IMR-90 (cell line): ENCODE results near the gene FAM162A. TPM values are rescaled to one million over a fixed set of nuclear protein-coding genes. Genes with fewer than 3 reads are reported as not detected.

Experiments used
- ATAC-seq: fragments of 200-7000 bp; cut with Tn5 transposase; 2 replicates; pipeline ENCODE4 v1.9.1; 2020; ENCODE audit warnings: low read depth, mild to moderate bottlenecking, moderate library complexity
- BruUV-seq: library from RNA; stranded (reverse); fragments of 400-500 nt; replicated peaks from 2 replicates; lab custom pipeline; 2021; lab: Mats Ljungman, UMichigan
- CTCF ChIA-PET: fragments of 300-600 bp; formaldehyde crosslinking; extraction: SDS; loops from one replicate; lab custom pipeline; 2021; ENCODE audit warnings: antibody characterized with exemption; lab: Yijun Ruan, JAX
- POLR2A ChIA-PET: fragments of 300-600 bp; sonication (Branson Sonifier 250); formaldehyde crosslinking; loops from one replicate; lab custom pipeline; 2022; ENCODE audit warnings: antibody characterized with exemption; ENCODE audit not compliant: unreplicated experiment; lab: Charles Lee
- DNase-seq: peaks from one replicate; pipeline ENCODE4 v3.0.0; 2013
- H2AFZ ChIP-seq: replicated peaks from 2 replicates; pipeline ENCODE3; 2013; ENCODE audit warnings: low read length, mild to moderate bottlenecking; ENCODE audit not compliant: poor library complexity
- H2AK5ac ChIP-seq: 2 replicates; pipeline ENCODE4 v1.6.1; 2013; ENCODE audit warnings: low read depth, low read length, inconsistent platforms
- H2AK9ac ChIP-seq: replicated peaks from 2 replicates; pipeline ENCODE3; 2013; ENCODE audit warnings: mild to moderate bottlenecking, low read depth, low read length, moderate library complexity; ENCODE audit not compliant: poor library complexity
- H2BK120ac ChIP-seq: 2 replicates; pipeline ENCODE4 v1.6.1; 2013; ENCODE audit warnings: low read depth, low read length, inconsistent platforms
- H2BK15ac ChIP-seq: 3 replicates; pipeline ENCODE4 v1.6.1; 2013; ENCODE audit warnings: low read depth, low read length, inconsistent platforms
- H2BK20ac ChIP-seq: 2 replicates; pipeline ENCODE4 v1.6.1; 2013; ENCODE audit warnings: low read depth, mild to moderate bottlenecking, inconsistent platforms, low read length, moderate library complexity
- H2BK5ac ChIP-seq: 2 replicates; pipeline ENCODE4 v1.6.1; 2013; ENCODE audit warnings: mild to moderate bottlenecking, low read depth, low read length, inconsistent platforms; ENCODE audit not compliant: poor library complexity, severe bottlenecking
- H3K14ac ChIP-seq: replicated peaks from 2 replicates; pipeline ENCODE4 v1.6.1; 2013; ENCODE audit warnings: low read depth, low read length, inconsistent platforms
- H3K18ac ChIP-seq: 2 replicates; pipeline ENCODE4 v1.6.1; 2013; ENCODE audit warnings: low read depth, low read length, control low read depth
- H3K23ac ChIP-seq: 2 replicates; pipeline ENCODE4 v1.6.1; 2013; ENCODE audit warnings: low read depth, low read length, inconsistent platforms
- H3K27ac ChIP-seq: 2 replicates; pipeline ENCODE4 v1.5.1; 2013; ENCODE audit warnings: mild to moderate bottlenecking, control low read depth, low read length; ENCODE audit not compliant: insufficient read depth
- H3K27me3 ChIP-seq: 2 replicates; pipeline ENCODE4 v1.6.1; 2013; ENCODE audit warnings: low read length; ENCODE audit not compliant: control insufficient read depth, insufficient read depth
- H3K36me3 ChIP-seq: 2 replicates; pipeline ENCODE4 v1.6.1; 2013; ENCODE audit warnings: low read length, mixed read lengths; ENCODE audit not compliant: control insufficient read depth, insufficient read depth
- H3K4ac ChIP-seq: 2 replicates; pipeline ENCODE4 v1.6.1; 2013; ENCODE audit warnings: low read depth, low read length, inconsistent platforms
- H3K4me1 ChIP-seq: 2 replicates; pipeline ENCODE4 v1.6.1; 2013; ENCODE audit warnings: low read length, mixed read lengths; ENCODE audit not compliant: control insufficient read depth, insufficient read depth
- H3K4me2 ChIP-seq: 2 replicates; pipeline ENCODE4 v1.6.1; 2013; ENCODE audit warnings: low read depth, mild to moderate bottlenecking, control low read depth, low read length, moderate library complexity
- H3K4me3 ChIP-seq: 2 replicates; pipeline ENCODE4 v1.5.1; 2013; ENCODE audit warnings: low read depth, mild to moderate bottlenecking, control low read depth, low read length, moderate library complexity; ENCODE audit not compliant: insufficient read depth
- H3K56ac ChIP-seq: 2 replicates; pipeline ENCODE4 v1.6.1; 2013; ENCODE audit warnings: low read length, inconsistent platforms; ENCODE audit not compliant: insufficient read depth; ENCODE audit errors: extremely low read depth
- H3K79me1 ChIP-seq, 2 experiments: 2 replicates each; pipeline ENCODE4 v1.6.1; 2013; ENCODE audit warnings: low read length in 2 of 2, inconsistent platforms in 1 of 2, low read depth in 1 of 2
- H3K9ac ChIP-seq: 2 replicates; pipeline ENCODE4 v1.6.1; 2013; ENCODE audit warnings: low read depth, low read length, control low read depth
- H3K9me1 ChIP-seq: 2 replicates; pipeline ENCODE4 v1.6.1; 2013; ENCODE audit warnings: low read length, inconsistent platforms; ENCODE audit not compliant: insufficient read depth
- H3K9me3 ChIP-seq: 2 replicates; pipeline ENCODE4 v1.6.1; 2013; ENCODE audit warnings: low read length; ENCODE audit not compliant: control insufficient read depth, insufficient read depth
- H4K20me1 ChIP-seq: 2 replicates; pipeline ENCODE4 v1.6.1; 2013; ENCODE audit warnings: low read length, inconsistent platforms; ENCODE audit not compliant: insufficient read depth
- H4K5ac ChIP-seq: 2 replicates; pipeline ENCODE4 v1.6.1; 2013; ENCODE audit warnings: mild to moderate bottlenecking, low read depth, low read length, control low read depth
- H4K8ac ChIP-seq, 2 experiments: 2 replicates each; pipeline ENCODE4 v1.6.1; 2013; ENCODE audit warnings: low read depth in 2 of 2, low read length in 2 of 2, control low read depth in 1 of 2, inconsistent platforms in 1 of 2
- H4K91ac ChIP-seq: 2 replicates; pipeline ENCODE4 v1.6.1; 2013; ENCODE audit warnings: low read depth, low read length, inconsistent platforms; ENCODE audit not compliant: insufficient read depth
- CEBPB ChIP-seq: IDR thresholded peaks from 2 replicates; pipeline ENCODE4 v1.6.1; 2012; ENCODE audit warnings: low read depth, low read length, improper control_type of control experiment
- CTCF ChIP-seq: conservative IDR thresholded peaks from 2 replicates; pipeline ENCODE4 v1.5.1; 2012; ENCODE audit warnings: mild to moderate bottlenecking, low read depth, low read length, improper control_type of control experiment
- ELK1 ChIP-seq: fragments of 150-350 bp; IDR thresholded peaks from 2 replicates; pipeline ENCODE4 v1.6.1; 2016; ENCODE audit warnings: low read depth, mild to moderate bottlenecking, low read length, moderate library complexity, borderline replicate concordance
- FOS ChIP-seq: fragments of 150-350 bp; IDR thresholded peaks from 2 replicates; pipeline ENCODE4 v1.6.1; 2016; ENCODE audit warnings: low read depth, low read length
- MAFK ChIP-seq: IDR thresholded peaks from 2 replicates; pipeline ENCODE4 v1.6.1; 2012; ENCODE audit warnings: low read depth, low read length, improper control_type of control experiment
- MXI1 ChIP-seq: IDR thresholded peaks from 2 replicates; pipeline ENCODE4 v1.6.1; 2012; ENCODE audit warnings: low read depth, mild to moderate bottlenecking, low read length, moderate library complexity, borderline replicate concordance
- NFE2L2 ChIP-seq: fragments of 150-350 bp; IDR thresholded peaks from 2 replicates; pipeline ENCODE4 v1.6.1; 2016; ENCODE audit warnings: low read depth, mild to moderate bottlenecking, low read length
- RCOR1 ChIP-seq: IDR thresholded peaks from 2 replicates; pipeline ENCODE4 v1.6.1; 2012; ENCODE audit warnings: mild to moderate bottlenecking, low read length, improper control_type of control experiment; ENCODE audit not compliant: insufficient replicate concordance
- RFX5 ChIP-seq: IDR thresholded peaks from 2 replicates; pipeline ENCODE4 v1.8.0; 2012; ENCODE audit warnings: low read depth, mild to moderate bottlenecking, low read length, moderate library complexity
- SMC3 ChIP-seq: fragments of 150-350 bp; IDR thresholded peaks from 2 replicates; pipeline ENCODE4 v1.6.1; 2016; ENCODE audit warnings: low read depth, mild to moderate bottlenecking, antibody characterized with exemption, low read length, moderate library complexity
- USF2 ChIP-seq: fragments of 150-350 bp; IDR thresholded peaks from 2 replicates; pipeline ENCODE4 v1.6.1; 2017; ENCODE audit warnings: mild to moderate bottlenecking, antibody characterized with exemption, low read length, low read depth
- WGBS, 2 experiments: methylation state at CpG; one replicate each; pipeline versions ENCODE4 v1.1.5 to v1.1.7; 2013; ENCODE audit warnings: missing lambda C conversion rate in 2 of 2; ENCODE audit not compliant: insufficient read length in 1 of 2; ENCODE audit errors: extremely low coverage in 2 of 2; 5-methylcytosine and 5-hydroxymethylcytosine counted together
- dilution Hi-C: fragments of 300-500 bp; cut with HindIII; formaldehyde crosslinking; loops from one replicate; pipeline ENCODE4 v1.14.3; 2018; ENCODE audit warnings: low sequenced_read_pairs; ENCODE audit not compliant: unreplicated experiment
- in situ Hi-C: fragments of 300-500 bp; cut with MboI; formaldehyde crosslinking; loops from 3 replicates; pipeline ENCODE4 v1.14.3; 2019; ENCODE audit warnings: low sequenced_read_pairs, inconsistent platforms, mixed read lengths
- intact Hi-C: fragments of 100-400 bp; cut with micrococcal nuclease; formaldehyde crosslinking; loops from 2 replicates; pipeline ENCODE4 v1.10.0; 2022
- polyA plus RNA-seq, 3 experiments: library from polyadenylated mRNA; depleted of rRNA; stranded (reverse); fragments of >200 nt; gene quantifications; 2 replicates each; pipeline ENCODE4 v1.2.3, GENCODE V29; 2012; ENCODE audit warnings: low replicate concordance in 1 of 3
- total RNA-seq: library from RNA; depleted of rRNA; stranded (reverse); fragments of >200 nt; gene quantifications from 2 replicates; pipeline ENCODE4 v1.2.3, GENCODE V29; 2012

The FAM162A gene
- total and polyA plus RNA-seq, 2 of the 4 experiments (the other 2 are of a cell fraction) = 33.9 to 66.8 TPM

GRCh38 chr3:122351612-122352011 is 32.4 kb upstream of the FAM162A start:
- Histone ChIP-seq H3K9me1 (no peaks in the 10 kb centered on the region), H2BK20ac (no peak overlapping the region), H3K4me3 (no peak overlapping the region), H3K27me3 (no peaks in the 10 kb centered on the region), H3K4me1 (peaks cover 3% of the 10 kb centered on the region), H3K9me3 (no peaks in the 10 kb centered on the region), H3K14ac (no peak overlapping the region), H3K27ac (no peak overlapping the region), H2AK5ac (no peak overlapping the region), H3K56ac (no peak overlapping the region), H2BK5ac (no peak overlapping the region), H3K4me2 (no peak overlapping the region), H4K20me1 (no peaks in the 10 kb centered on the region), H3K79me1 (no peaks in the 10 kb centered on the region), H3K36me3 (no peaks in the 10 kb centered on the region), H3K9ac (no peak overlapping the region), H3K23ac (no peak overlapping the region), H3K18ac (no peak overlapping the region), H4K8ac (no peak overlapping the region), H2BK15ac (no peak overlapping the region), H4K91ac (no peak overlapping the region), H4K5ac (no peak overlapping the region), H2BK120ac (no peak overlapping the region), H2AFZ (no peak overlapping the region), H3K4ac (no peak overlapping the region), H2AK9ac (no peak overlapping the region)
- WGBS, 2 experiments = no CpG with 5 or more reads among the region's 4 CpGs
- intact Hi-C loops (loop anchor here (2.0 to 10.0 kb wide), 2 partner anchors 95 to 547 kb away; no protein-coding TSS in a partner anchor), in situ Hi-C loops (loop anchor here (10.0 kb wide), 1 partner anchor 247 kb away; no protein-coding TSS in a partner anchor), dilution Hi-C loops (no loop called here)
- ChIA-PET POLR2A (interaction anchor here (0.6 kb wide), 1 partner anchor 27 kb away, joined by 22 read pairs; no protein-coding TSS in a partner anchor), CTCF (no interaction called here)
- DNase-seq (no peak), ATAC-seq (no peak)
- no peak for TF ChIP-seq RFX5
- TF ChIP-seq MAFK = no peak
- no peak for TF ChIP-seq ELK1
- no peak for TF ChIP-seq FOS
- TF ChIP-seq USF2 = no peak
- no peak for TF ChIP-seq CTCF
- TF ChIP-seq MXI1 = no peak
- no peak for TF ChIP-seq RCOR1
- TF ChIP-seq CEBPB = no peak
- TF ChIP-seq SMC3 = no peak
- no peak for TF ChIP-seq NFE2L2
- BruUV-seq = no TSS peak
